GM21381 (cell line): ENCODE results near the gene VAX1.
A peak's percentile ranks its signal among the peaks of the same experiment; 100 is the strongest.
"Not testable (repeated sequence)": the region's sequence is repeated elsewhere in the genome, so short reads cannot be mapped to it uniquely, and the experiment has no call there.

Experiments used
- ATAC-seq: cut with Tn5 transposase; IDR thresholded peaks from one replicate; pipeline ENCODE4 v1.9.1; 2021; ENCODE audit warnings: mild to moderate bottlenecking, moderate library complexity; ENCODE audit not compliant: unreplicated experiment

The VAX1 gene, protein sequence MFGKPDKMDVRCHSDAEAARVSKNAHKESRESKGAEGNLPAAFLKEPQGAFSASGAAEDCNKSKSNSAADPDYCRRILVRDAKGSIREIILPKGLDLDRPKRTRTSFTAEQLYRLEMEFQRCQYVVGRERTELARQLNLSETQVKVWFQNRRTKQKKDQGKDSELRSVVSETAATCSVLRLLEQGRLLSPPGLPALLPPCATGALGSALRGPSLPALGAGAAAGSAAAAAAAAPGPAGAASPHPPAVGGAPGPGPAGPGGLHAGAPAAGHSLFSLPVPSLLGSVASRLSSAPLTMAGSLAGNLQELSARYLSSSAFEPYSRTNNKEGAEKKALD

GRCh38 chr10:117137911-117138642 lies at the start of gene VAX1:
Gene VAX1 (minus strand): TSS chr10:117138270. CDS start chr10:117138056, 214 bp downstream.
- no peak for ATAC-seq

DNA sequence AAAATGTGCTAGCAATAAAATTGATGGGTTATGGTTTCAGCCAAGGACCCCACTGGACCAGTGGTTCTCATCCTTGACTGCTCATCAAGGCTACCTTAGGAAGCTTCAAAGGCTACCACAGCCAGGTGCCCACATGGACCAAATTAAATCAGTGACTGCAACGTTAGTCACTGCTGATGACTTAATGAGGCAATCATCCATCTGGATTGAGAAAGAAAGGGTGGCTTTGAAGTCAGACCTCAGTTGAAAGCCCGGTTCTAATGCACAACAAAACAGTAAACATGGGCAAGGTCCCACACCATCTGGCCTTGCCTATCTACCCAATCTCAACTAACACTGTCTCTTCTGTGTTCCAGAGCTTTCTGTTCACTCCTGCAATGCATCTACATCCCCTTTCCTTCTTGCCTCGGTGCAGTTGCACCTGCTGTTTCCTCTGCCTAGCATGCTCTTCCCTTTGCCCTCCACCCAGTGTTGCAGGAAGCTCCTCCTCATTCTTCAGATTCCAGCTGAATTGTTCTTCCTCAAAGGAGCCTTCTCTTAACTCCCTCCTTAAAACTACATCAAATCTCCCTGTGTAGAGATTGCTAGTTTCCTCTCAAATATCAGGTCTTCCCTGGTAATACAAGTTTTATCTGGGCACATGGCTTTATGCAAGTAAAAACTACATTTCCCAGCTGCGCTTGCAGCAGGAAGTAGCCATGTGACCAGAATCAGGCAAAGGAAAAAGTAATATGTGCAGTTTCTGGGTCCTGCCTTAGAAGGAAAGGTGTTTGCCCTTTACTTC lies 49.0 kb upstream of the VAX1 start:
- no peak for ATAC-seq

- ATAC-seq, result not testable (repeated sequence)
These were observed 47.7 kb upstream of the VAX1 start for GRCh38 chr10:117185817-117186216.

DNA sequence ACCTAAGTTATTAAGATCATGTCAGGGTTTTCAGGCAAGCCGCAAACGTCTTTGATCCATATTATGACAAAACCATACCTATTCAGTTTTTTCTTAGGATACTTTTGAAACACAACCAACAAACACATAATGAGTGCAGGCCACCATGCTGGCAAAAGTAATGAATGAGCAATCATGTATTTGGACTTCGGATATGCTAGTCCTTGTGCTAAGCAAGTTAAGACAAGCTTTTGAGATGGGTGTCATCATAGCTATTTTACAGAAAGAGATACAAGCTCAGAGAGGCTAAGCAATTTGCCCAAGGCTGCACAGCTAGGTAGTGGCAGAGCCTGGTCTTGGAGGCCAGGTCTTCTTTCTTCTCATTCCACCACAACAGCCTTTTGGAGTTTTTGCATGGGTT lies 46.8 kb upstream of the VAX1 start:
- no peak for ATAC-seq

DNA sequence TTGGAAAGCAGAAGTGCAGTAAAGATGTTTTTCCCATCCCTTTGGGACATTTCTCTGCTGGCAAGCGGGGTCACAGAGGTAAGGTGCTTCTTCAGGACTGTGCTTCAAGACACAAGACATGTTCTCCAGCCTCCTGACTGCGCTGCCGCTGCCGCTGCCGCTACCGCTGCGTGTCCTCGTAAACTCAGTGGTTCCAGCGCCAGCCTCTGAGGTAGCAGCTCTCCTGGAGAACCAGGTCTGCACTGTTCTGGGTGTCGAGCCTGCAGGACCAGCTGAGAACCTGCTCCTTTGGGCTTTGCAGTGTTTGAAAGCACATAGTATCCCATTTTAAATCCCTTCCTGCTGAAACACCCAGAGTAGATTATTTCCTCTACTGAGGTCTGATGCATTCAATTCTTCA lies 46.2 kb upstream of the VAX1 start:
- no peak for ATAC-seq

- ATAC-seq, result no peak
These were observed 40.1 kb upstream of the VAX1 start for GRCh38 chr10:117178190-117178589.

GRCh38 chr10:117175901-117176534 lies 37.9 kb upstream of the VAX1 start:
- ATAC-seq, result peak; percentile 60

DNA sequence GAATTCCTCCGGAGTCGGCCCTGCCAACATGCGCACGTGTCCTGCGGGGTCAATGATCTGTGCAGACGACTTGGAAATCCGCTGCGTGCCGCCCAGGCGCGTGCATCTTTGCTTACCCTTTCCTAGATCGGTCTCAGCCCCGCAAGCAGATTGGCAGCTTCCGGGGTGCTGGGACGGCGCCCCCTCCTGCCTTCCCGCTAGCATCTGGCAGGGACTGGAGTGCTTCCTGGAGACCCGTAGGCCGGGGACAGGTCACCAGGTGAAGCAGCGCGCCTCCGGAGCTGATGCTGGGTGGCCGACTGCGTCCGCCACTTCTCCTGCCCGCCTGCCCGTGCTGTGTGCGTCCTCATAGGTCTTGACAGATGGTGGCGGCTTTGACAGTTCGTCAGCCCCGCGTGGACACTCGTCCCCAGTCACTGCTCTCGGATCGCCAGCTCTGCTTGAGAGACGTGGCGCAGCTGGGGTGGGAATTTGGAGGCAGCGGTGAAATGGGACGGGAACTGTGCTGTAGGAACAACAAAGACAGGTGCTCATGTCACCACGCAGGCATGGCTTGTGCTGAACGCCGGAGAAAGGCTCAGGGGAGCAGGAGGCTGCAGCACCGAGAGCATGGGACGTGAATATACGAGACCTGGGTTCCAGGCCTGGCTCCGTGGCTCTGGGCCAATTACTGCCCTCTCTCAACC lies 37.3 kb upstream of the VAX1 start:
- peak; percentile 38 for ATAC-seq

GRCh38 chr10:117174439-117175214 lies 36.6 kb upstream of the VAX1 start:
- ATAC-seq, result peak; percentile 88

GRCh38 chr10:117170244-117170643 lies 32.2 kb upstream of the VAX1 start:
- no peak for ATAC-seq

DNA sequence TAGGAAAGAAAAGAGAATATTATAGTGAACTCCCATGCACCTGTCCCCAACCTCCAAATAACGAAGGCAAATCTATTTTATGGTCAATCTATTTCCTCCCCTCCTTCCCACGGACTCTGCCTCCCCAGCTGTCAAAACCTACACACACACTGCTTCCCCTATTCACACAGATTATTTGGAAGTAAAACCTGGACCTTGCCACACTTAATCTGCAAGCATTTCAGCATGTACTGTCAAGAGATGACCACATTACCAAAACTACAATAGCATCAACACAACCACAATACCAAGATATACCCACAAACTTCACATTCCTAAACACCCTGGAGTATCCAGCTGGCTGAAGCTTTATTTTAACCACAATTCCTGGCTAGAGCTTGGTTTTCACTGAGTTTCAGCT lies 31.4 kb upstream of the VAX1 start:
- no peak for ATAC-seq

- no peak for ATAC-seq
These were observed 30.7 kb upstream of the VAX1 start for GRCh38 chr10:117168729-117169128.

DNA sequence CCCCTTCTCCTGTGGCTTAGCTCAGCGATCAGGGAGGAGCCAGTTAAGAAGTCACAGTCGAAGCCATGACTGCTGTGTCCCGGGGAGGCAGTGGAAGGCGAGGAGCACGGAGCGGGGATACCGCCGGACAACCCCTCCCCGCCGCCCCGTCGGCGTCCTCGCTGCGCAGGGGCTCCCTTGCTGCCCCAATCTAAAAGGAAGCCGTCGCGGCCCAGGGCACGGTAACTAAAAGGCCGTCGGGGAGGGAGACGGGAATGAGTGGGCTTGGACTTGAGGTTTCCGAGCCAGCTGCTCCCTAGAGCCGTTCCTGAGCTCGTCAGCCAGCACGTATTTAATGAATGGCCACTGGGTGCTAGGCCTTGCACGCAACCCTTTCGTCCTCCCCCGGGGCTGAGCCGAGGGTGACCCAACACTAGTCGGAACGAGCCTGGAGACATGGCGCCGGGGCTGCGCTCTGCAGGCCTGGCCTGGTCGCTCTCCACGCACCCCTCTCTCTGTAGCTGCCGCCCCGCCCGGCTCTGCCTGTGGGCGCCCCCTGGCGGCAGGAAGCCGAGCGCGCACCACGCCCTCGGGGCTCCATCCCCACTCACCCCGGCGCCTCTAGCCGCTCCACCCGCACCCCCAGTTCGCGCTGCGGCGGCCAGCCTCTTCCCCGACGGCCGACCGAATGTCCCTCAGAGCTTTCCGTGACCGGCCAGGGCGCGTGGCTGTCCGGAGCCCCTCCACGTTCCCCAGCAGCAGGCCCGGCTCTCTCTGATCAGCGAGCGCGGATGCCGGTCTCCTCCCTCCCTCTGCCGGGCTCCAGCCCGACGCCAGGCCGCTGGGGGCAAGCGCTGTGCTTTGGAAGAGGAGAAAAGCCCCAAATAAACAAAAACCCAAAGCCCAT lies 30.0 kb upstream of the VAX1 start:
- peak; percentile 92 for ATAC-seq

DNA sequence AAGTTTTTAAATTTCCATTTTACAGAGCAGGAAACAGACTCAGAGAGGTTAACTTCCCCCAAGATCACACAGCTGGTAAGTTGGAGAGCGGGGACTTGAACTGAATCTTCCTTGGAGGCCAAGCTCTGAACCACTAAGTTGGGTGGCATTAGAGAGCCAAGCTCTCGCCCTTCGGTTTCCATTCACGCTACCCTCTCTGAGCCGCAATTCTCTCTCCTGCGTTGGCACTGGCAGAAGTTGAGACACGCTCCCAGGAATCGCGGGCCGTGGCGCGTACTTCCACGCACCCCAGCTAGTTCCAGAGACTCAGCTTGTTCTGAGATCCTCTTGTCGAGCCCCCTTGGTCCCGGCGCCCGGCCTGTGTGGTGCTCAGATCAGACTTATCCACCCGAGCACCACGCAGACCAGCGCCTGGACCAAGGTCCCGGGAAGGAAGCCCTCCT lies 29.3 kb upstream of the VAX1 start:
- ATAC-seq, result no peak

- ATAC-seq, result no peak
These were observed 28.6 kb upstream of the VAX1 start for GRCh38 chr10:117166418-117167345.

- ATAC-seq, result no peak
These were observed 27.7 kb upstream of the VAX1 start for GRCh38 chr10:117165538-117166417.
